BJ (cell line): Measurements from ENCODE around the gene PAM16. TPM values are rescaled to one million over a fixed set of nuclear protein-coding genes. Genes with fewer than 3 reads are reported as not detected.
A peak's percentile ranks its signal among the peaks of the same experiment; 100 is the strongest.

ENCODE experiments used
- CTCF ChIA-PET: fragments of 350-600 bp; formaldehyde crosslinking; extraction: SDS; loops from one replicate; lab custom pipeline; 2021; ENCODE audit warnings: antibody characterized with exemption, inconsistent platforms; lab: Yijun Ruan, JAX
- POLR2A ChIA-PET: fragments of 300-600 bp; sonication (Branson Sonifier 250); formaldehyde crosslinking; extraction: SDS; loops from one replicate; lab custom pipeline; 2021; ENCODE audit warnings: antibody characterized with exemption; lab: Charles Lee
- DNase-seq: peaks from one replicate; pipeline ENCODE4 v3.0.0-alpha.2; 2011; ENCODE audit warnings: low read depth
- H3K27me3 ChIP-seq: 2 replicates; pipeline ENCODE4 v1.6.0; 2011; ENCODE audit warnings: low read length; ENCODE audit not compliant: control insufficient read depth, insufficient read depth
- H3K36me3 ChIP-seq: 2 replicates; pipeline ENCODE4 v1.5.1; 2011; ENCODE audit warnings: low read length; ENCODE audit not compliant: control insufficient read depth, insufficient read depth
- H3K4me3 ChIP-seq: 2 replicates; pipeline ENCODE4 v1.5.1; 2011; ENCODE audit warnings: low read depth, mild to moderate bottlenecking, control low read depth, low read length
- polyA plus RNA-seq: library from polyadenylated mRNA; depleted of rRNA; stranded (reverse); fragments of >200 nt; gene quantifications from 2 replicates; pipeline ENCODE4 v1.2.3, GENCODE V29; 2011
- TF ChIP-seq, protein P1 (sequence below): IDR thresholded peaks from 2 replicates; pipeline ENCODE4 v1.5.1; 2011; ENCODE audit warnings: low read depth, mild to moderate bottlenecking, control low read depth, inconsistent platforms, low read length, moderate library complexity; ENCODE audit not compliant: insufficient read depth

Gene PAM16
- polyA plus RNA-seq, 1 experiment, result 44.2 TPM

DNA sequence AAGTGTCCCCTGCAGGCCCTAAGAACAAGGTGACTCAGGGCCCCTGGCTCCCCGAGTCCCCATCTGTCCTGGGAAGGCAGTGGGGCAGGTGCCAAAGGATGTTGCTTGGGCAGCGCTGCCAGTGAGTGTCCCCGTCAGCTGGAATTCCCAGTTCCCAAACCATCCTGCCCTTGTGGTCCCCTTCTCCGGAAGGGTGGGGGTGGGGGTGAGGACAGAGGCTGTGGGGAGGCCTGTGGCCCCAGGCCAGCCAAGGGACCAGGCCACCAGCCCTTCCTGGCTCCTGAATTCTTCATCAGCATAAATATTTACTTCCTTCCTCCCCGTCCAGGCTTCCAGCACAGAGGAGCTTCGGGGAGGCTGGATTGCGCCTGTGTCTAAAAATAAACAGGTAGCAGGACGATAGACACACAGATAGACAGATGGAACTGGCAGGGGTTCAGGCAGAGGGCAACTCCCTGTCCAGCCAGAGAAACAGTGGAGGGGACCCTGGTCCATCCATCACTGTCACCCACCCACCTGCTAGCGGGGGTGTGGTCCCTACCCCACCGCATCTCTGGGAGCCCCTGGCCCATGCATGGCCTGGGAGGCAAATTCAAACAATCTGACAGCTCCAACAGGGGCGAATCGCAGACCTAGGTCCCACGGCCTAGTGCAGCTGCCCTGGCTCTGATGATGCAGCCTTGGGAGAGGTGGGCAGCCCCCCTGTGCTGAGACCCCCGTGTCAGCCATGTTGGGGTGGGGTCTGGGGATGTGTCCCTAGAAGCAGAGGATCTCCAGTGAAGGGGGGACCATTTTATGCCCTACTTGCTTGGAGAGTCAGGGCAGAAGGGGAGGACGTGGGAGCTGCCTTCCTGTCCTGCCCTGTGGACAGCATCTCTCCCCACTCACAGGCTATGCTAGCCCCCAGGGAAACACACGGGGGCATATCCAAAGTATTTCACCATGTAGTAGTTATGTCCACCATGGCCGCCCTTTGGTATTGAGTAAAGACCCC, 22.0 kb downstream of the PAM16 start:
- ChIA-PET POLR2A (interaction anchor here (0.7 kb wide), 1 partner anchor 23 kb away, joined by 3 read pairs; no protein-coding TSS in a partner anchor), CTCF (interaction anchor here (0.6 to 14.7 kb wide), 25 partner anchors 8 to 389 kb away, joined by 3 to 211 read pairs (median 5); partner anchors contain the start of genes GLIS2, PAM16 and TFAP4)
- no peak overlapping the region for H3K4me3 ChIP-seq
- TF ChIP-seq, protein P1, sequence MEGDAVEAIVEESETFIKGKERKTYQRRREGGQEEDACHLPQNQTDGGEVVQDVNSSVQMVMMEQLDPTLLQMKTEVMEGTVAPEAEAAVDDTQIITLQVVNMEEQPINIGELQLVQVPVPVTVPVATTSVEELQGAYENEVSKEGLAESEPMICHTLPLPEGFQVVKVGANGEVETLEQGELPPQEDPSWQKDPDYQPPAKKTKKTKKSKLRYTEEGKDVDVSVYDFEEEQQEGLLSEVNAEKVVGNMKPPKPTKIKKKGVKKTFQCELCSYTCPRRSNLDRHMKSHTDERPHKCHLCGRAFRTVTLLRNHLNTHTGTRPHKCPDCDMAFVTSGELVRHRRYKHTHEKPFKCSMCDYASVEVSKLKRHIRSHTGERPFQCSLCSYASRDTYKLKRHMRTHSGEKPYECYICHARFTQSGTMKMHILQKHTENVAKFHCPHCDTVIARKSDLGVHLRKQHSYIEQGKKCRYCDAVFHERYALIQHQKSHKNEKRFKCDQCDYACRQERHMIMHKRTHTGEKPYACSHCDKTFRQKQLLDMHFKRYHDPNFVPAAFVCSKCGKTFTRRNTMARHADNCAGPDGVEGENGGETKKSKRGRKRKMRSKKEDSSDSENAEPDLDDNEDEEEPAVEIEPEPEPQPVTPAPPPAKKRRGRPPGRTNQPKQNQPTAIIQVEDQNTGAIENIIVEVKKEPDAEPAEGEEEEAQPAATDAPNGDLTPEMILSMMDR, result no peak
- H3K27me3 ChIP-seq, result no peaks in the 10 kb centered on the region
- peaks cover 9% of the 10 kb centered on the region for H3K36me3 ChIP-seq
- no peak for DNase-seq

- ChIA-PET CTCF (interaction anchor here (0.6 to 14.7 kb wide), 22 partner anchors 9 to 389 kb away, joined by 3 to 211 read pairs (median 4); partner anchors contain the start of genes GLIS2 and PAM16), POLR2A (interaction anchor here (0.6 kb wide), 1 partner anchor 65 kb away, joined by 3 read pairs; no protein-coding TSS in a partner anchor)
- TF ChIP-seq, protein P1, result peak; percentile 75
- DNase-seq, result no peak
- Histone ChIP-seq H3K4me3 (peak overlapping the region; percentile 32), H3K27me3 (no peaks in the 10 kb centered on the region), H3K36me3 (peaks cover 4% of the 10 kb centered on the region)
These were observed 22.9 kb downstream of the PAM16 start for GRCh38 chr16:4328046-4328781.

DNA sequence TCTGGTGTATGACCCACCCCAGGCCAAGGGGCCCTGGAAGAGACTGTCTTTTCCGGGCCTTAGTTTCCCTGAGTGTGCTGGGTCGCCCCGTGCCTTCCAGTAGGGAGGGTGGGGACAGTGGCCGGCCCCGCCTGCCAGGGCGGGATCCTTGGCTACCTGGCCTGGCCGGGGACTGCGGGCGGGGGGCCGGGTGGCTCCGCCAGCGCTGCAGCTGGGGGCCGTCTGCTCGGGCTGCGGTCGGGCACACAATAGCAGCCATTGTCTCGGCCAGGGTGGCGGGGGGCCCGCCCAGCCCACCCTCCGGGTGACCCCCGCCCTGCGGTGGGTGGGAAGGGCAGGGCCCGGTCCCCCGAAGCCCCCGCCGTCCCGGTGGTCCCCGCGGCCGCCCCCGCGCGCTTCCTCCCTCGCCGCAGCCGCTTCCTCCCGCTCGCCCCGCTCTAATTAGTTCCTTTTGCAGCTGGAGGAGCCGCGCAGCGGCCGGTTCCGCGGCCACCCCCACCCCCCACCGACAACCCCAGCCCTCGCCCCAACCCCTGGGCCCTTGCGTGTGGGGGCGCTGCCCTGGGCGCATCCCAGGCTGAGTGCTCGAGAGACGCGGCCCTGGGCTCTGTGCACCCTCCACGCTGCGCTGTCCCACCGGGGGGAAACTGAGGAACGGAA, 23.6 kb downstream of the PAM16 start:
- no peak for DNase-seq
- CTCF ChIA-PET, result interaction anchor here (0.6 to 14.7 kb wide), 19 partner anchors 8 to 344 kb away, joined by 3 to 211 read pairs (median 6); partner anchors contain the start of genes GLIS2 and PAM16

GRCh38 chr16:4325253-4325758, 25.8 kb downstream of the PAM16 start:
- Histone ChIP-seq H3K36me3 (peaks cover under 1% of the 10 kb centered on the region; the same call in 1 of the 2 replicates), H3K27me3 (no peaks in the 10 kb centered on the region), H3K4me3 (no peak overlapping the region)
- ChIA-PET POLR2A (no interaction called here), CTCF (interaction anchor here (0.6 to 14.7 kb wide), 6 partner anchors 8 to 71 kb away, joined by 3 to 211 read pairs (median 13); partner anchors contain the start of genes GLIS2 and TFAP4)
- TF ChIP-seq, protein P1, result no peak
- no peak for DNase-seq

More for the DNA sequence above, 23.6 kb downstream of the PAM16 start:
- Histone ChIP-seq H3K36me3 (peaks cover 2% of the 10 kb centered on the region), H3K4me3 (peak overlapping the region; percentile 32), H3K27me3 (no peaks in the 10 kb centered on the region)
- TF ChIP-seq, protein P1, result no peak
- POLR2A ChIA-PET, result interaction anchor here (0.6 kb wide), 1 partner anchor 64 kb away, joined by 3 read pairs; no protein-coding TSS in a partner anchor
